GM21723 (cell line): ENCODE data around the gene FUZ.

Experiments
- ATAC-seq: cut with Tn5 transposase; IDR thresholded peaks from one replicate; pipeline ENCODE4 v1.9.1; 2021; ENCODE audit warnings: mild to moderate bottlenecking, moderate library complexity; ENCODE audit not compliant: unreplicated experiment

FUZ gene

GRCh38 chr19:49851456-49852259 is 38.6 kb upstream of the FUZ start:
- ATAC-seq = no peak

DNA sequence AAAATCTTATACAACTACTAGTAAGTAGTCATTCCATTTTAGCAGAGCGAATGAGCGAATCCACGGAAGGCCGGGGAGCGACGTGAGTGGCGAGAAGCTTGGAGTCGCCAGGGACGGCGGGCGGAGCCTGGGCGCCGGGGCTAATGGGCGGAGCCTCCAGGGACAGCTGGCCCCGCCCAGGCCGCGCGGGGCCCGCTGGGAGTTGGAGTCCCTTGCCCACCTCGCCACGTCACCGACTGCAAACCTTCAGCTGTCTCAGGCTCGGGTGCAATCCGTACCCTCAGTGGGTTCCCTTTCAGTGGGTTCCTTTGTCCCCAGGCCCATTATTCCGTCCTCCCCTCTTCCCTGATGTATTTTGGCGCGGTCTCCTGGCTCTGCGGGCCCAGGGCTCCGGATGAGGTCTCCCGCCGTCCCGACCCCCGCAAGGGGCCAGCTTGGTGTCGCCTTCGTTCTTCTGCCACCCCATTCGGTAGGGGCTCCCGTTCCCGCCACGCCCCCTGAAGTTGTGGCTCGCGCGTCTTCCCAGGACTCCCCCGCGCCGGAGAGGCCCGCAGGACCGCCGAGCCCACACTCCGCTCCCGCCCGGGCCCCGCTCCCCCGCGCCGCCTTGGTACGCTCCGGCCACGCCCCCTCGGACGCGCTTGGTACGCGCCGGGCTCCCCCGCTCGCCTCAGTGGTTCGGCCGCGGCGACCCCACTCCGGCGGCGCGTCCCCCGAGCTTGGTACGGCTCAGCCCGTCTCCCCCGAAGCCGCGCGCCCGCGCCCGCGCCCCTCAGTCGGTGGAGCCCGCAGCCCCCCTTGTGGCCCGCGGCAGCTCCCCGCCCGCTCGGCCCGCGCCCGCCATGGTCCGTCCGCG is 37.6 kb upstream of the FUZ start, which contains the start of gene PTOV1:
Gene PTOV1, plus strand, starts transcription at position 673 of the 856 bp plus-strand sequence.
- peak; percentile 67 for ATAC-seq

DNA sequence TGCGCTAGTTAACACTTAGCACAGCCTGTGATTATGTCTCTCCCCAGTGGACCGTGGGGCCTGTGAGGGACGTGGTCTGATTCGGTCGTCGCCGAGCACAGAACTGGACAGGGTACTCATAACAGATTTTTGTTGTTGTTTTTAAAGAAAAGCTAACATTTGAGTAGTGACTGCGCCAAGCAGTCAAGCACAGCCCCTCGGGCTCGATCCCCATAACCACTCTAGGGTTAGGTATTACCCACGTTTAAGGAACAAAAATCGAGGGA is 37.1 kb upstream of the FUZ start:
- peak; percentile 2 for ATAC-seq

GRCh38 chr19:49849433-49850220 is 36.5 kb upstream of the FUZ start:
- ATAC-seq = no peak

DNA sequence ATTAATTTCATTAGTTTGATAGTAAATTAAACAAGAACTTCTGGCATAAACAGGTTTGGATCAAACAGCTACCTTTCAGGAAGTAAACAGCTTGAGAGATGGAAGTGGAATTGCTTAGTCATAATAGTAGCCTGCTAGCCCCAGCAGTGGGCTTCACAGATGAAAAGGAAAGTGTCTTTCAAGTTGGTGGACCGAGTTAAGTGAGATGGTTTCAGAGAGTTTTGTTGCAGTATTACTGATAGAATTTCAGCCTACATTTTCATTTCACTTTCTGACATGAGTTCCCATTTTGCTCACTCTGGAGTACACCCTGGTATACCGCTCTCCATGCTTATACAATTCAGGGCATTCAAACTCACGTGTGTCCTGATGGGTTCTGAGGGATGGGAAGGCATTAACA is 35.8 kb upstream of the FUZ start:
- ATAC-seq = no peak

DNA sequence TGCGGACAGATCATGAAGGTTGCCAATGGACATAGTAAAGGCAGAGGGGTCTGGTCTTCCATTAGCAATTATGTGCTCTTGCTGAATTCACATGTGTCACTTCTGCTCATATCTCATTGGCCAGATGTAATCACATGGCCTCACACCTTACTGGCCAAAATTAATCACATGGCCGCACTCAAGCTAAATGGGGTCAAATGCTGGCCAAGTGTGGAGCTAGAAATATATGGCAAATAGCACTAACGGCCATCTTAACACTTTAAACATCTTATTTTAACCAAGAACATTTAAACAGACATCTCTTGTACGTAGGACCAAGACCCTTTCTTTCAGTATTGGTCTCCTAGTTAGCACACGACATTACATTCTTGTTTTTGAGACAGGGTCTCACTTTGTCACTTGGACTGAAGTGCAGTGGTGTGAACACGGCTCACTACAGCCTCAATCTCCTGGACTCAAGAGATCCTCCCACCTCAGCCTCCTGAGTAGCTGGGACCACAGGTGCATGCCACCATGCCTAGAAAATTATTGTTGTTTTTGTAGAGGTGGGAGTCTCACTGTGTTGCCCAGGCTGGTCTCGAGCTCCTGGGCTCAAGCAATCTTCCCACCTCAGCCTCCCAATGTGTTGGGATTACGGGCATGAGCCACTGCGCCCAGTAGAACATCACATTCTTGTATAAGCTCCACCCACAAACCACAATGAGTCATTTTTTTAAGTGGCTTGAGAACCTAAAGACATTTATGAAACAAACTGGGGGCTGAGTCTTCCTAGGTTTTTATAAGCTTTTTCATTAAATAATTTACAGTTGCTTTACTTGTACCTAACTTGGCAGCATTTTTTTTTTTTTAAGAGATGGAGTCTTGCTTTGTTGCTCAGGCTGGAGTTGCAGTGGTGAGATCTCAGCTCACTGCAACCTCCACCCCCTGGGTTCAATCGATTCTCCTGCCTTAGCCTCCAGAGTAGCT is 34.9 kb upstream of the FUZ start:
- ATAC-seq = no peak

DNA sequence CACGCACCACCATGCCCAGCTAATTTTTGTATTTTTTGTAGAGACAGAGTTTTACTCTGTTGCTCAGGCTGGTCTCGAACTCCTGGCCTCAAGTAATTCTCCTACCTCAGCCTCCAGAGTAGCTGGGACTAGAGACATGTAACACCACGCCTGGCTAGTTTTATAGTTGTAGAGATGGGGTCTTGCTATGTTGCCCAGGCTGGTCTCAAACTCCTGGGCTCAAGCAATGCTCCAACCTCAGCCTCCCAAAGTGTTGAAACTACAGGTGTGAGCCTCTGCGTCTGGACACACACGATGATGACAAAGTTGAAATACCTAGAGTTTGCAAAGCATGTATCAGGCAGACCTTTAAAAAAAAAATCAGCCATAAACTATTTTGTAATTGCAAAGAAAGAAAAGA is 33.3 kb upstream of the FUZ start:
- no peak for ATAC-seq

DNA sequence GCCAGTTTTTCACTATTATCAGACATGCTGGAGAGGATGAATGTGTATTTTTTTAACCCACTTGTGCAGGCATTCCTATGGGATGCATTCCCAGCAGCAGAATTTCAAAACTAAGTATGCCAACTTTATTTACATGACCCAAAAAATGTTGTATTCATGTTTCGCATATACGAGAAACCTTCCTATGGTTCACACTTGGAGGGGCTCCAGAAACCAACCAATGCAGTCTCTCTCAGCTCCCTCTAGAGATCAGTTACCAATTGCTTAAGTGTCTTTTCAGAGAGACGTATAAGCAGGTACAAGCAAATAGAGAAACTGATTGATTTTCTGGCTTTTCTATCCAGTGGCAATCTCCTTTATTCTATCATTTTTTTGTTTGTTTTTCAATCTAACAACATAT is 32.3 kb upstream of the FUZ start:
- no peak for ATAC-seq

DNA sequence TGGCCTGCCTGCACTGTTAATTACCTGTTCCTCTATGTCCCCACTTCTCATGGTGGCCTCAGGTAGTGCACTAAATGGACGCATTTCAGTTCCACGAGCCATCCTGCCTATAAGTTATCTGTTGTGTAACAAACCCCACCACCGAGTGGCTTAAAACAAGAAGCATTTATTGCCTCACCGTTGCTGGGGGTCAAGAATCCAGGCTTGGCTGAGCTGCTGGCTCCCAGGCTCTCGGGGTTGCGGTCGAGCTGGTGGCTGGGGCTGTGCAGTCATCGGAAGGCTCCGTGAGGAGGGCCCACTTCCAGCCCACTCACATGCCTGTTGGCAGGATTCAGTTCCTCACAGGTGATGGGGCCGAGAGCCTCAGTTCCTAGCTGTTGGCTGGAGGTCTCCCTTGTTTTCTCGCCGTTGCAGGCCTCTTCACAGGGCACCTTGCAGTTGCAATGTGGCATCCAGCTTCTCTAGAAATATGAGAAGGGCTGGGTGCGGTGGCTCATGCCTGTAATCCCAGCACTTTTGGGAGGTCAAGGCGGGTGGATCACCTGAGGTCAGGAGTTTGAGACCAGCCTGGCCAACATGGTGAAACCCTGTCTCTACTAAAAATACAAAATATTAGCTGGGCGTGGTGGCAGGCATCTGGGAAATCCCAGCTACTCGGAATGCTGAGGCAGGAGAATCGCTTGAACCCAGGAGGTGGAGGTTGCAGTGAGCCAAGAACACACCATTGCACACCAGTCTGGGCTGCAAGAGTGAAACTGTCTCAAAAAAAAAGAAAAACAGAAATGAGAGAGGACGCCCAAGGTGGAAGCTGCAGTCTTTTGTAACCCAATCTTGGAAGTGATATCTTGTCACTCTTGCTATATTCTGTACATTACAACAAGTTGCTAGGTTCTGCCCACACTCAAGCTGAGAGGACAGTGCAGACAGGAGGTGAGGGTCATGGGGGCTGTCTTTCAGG is 31.3 kb upstream of the FUZ start:
- ATAC-seq = no peak

GRCh38 chr19:49843265-49843664 is 30.2 kb upstream of the FUZ start:
- ATAC-seq = peak; percentile 49

DNA sequence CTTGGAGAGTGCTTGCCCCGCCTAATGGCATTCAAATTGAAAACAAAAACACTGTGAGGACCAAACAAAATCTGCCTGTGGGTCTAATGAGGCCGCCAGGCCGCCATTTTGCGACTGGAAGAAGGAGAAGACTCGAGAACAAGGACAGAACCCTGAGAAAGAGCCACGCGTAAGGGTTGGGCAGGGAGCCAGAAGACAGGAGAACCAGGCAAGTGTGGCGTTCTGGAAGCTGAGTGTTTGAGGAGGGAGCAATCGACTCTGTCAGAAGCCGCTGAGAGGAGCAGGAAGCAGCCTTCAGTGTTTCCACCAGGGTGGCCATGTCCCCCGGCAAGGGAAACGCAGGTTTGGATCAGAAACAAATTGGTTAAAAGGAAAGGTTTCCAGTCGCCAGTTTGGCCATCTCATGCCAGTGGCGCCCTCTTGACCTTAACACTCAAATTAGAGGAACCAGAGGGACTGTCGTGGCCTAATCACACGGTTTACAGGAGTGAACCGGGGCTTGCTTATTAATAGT is 27.7 kb upstream of the FUZ start:
- no peak for ATAC-seq

DNA sequence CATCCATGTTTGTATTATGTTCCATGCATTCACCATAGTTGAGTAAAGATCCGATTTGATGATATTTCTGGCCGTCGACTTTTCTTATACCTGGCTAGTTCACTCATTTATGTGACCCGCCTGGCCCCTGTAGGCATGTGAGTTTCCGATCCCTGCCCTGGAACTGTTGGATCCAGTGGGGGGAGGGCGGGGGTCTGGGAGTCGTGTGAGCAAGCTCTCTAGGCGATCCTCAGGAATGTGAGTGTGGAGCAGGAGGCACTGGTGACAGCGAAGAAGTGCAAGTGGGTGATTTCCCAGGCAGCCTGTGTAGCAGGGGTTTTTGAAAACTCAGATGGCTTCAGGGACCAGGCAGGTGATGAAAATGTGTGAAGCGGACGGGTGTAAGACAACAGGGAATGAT is 27.2 kb upstream of the FUZ start:
- ATAC-seq = no peak

DNA sequence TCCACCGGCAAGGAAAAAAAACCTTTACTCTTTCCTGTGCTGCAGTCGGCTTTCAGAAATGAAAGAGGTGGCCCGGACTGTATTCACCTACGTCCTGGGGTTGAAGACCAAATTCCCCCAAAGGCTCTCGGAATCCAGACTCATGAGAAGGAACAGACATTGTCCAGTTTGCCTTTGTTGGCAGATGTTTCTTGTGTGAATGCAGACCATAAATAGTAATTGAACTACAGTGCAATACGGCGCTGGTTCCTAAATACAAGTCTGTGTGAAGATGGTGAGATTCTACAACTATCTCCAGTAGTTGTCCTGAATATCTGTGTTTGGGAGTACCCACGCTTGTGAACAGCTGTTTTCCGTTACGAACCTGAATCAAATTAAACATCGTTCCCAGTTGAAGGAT is 26.6 kb upstream of the FUZ start:
- ATAC-seq = no peak

GRCh38 chr19:49838885-49839588 is 25.9 kb upstream of the FUZ start:
- no peak for ATAC-seq

DNA sequence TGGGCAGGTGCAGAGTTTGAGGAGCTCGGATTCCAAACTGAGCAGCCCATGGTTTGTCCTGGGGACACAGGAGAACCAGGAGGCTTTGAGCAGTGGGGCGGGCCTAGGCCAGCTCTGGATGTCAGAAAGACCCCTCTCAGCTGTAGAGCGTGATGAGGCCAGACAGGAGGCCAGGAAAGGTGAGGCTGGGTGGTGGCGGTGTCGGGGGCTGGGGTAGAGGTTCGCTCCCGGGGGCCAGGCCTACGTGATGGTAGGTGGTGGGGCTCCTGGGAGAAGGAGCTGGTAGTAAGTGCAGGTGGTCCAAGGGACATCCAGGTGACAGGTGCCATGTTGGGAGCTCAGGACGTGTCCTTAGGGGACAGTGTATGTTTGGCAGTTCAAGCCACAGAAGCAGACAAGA is 24.3 kb upstream of the FUZ start:
- no peak for ATAC-seq

DNA sequence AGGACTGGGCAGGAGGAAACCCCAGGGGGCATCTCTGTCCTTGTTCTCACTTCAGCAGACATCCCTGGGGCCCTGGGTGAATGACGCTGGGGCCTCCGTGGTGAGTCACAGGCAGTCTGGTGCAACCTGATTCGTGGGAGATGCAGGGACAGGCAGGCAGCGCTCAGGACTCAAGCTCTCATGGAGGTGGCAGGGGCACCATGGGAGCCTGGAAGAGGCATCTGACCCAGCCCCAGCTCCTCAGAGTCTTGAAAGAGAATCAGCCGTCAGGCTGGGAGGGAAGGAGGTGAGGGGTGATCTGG is 23.9 kb upstream of the FUZ start:
- ATAC-seq = no peak

DNA sequence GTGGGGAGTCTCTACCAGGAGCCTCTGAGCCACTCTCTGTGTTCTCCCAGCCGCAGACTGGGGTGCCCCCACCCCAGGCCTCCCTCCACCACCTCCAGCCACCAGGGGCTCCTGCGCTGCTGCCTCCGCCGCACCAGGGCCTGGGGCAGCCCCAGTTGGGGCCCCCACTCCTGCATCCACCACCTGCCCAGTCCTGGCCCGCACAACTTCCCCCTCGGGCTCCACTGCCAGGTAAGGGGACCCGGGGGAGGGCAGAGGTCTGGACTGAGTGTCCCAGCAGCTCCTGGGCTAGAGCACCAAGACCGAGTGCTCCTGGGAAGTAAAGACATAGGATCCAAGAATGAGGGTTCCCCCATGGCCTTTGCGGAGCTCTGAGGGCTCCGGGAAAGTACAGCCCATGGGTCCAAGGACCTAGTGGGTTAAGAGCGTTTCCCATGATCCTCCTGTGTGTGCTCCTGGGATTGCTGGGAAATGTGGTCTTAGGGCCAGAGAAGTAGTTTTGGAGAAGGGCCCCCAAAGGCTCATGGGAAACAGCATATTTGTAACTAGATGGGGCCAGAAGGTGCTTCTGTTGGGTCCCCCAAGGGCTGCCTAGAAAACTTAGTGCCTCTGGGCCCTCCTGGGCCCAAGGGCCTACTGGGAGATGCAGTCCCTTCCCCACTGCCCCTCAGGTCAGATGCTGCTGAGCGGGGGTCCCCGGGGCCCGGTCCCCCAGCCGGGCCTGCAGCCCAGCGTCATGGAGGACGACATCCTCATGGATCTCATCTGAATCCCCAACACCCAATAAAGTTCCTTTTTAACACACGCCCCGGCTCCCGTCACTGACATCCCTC is 23.3 kb upstream of the FUZ start:
- ATAC-seq = no peak

DNA sequence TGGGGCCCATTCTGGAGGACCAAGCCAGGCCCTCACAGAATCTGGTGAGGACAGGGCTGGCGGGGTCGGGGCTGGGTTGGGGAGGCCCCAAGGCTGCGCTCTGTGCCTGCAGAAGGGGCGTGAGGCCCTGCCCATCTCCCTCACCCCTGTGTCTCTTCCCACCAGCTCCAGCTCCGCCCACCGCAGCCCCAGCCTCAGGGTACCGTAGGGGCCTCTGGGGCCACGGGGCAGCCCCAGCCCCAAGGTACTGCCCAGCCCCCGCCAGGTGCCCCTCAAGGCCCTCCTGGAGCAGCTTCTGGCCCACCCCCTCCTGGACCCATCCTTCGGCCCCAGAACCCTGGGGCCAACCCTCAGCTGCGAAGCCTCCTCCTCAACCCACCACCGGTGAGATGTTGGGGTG is 22.5 kb upstream of the FUZ start:
- no peak for ATAC-seq
